ENCODE measurements around the gene EHD4.
A peak's percentile ranks its signal among the peaks of the same experiment; 100 is the strongest.

The EHD4 gene

GRCh38 chr15:41979493-41980266, 7.3 kb upstream of the EHD4 start:
- DNase-seq, result no peak

- DNase-seq, result no peak
Observed at GRCh38 chr15:41978534-41978933, 6.2 kb upstream of the EHD4 start.

DNA sequence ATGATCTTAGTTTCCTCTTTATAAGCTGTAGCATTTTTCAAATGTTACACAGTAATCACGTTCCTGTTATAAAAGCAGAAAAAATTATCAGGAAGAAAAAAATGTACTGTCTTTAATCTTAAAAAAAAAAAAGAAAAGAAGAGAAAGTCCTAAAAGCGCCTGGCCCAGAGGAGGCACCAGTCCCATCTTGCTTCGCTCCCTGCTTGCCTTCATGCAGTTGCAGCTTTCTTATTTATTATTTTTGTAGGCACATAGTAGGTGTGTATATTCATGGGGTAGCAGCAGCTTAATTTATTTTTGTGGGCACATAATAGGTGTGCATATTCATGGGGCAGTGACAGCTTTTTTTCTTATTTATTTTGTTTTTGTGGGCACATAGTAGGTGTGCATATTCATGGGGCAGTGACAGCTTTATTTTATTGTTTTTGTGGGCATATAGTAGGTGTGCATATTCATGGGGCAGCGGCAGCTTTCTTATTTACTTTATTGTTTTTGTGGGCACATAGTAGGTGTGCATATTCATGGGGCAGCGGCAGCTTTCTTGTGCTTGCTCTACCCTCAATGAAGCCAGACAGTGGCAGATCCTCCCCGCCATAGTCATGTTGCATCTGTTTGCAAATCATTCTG, 5.5 kb upstream of the EHD4 start:
- DNase-seq, result no peak

GRCh38 chr15:41975669-41976068, 3.3 kb upstream of the EHD4 start:
- DNase-seq, result no peak

DNA sequence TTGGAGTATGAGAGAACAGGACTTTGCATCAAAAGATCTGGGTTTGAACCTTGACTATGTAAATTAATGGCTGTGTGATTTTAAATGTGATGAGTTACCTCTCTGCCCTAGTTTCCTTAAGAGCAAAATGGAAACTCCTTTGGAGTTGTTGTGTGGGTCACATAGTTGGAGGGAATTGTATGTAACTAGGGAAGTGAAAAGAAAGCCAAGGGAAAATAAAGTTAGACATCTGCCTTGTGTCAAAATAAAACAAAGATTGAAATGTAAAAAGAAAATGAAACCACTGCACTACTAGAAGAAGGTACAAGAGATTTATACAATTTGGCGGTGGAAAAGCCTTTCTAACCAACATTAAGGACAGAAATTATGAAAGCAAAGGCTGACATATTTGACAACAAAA, 1.7 kb upstream of the EHD4 start:
- no peak for DNase-seq

- DNase-seq, result no peak
Observed at GRCh38 chr15:41971895-41972252, 483 bp downstream of the EHD4 start.

- DNase-seq, result peak; percentile 23
Observed at GRCh38 chr15:41971089-41971894, 1.1 kb downstream of the EHD4 start.

DNA sequence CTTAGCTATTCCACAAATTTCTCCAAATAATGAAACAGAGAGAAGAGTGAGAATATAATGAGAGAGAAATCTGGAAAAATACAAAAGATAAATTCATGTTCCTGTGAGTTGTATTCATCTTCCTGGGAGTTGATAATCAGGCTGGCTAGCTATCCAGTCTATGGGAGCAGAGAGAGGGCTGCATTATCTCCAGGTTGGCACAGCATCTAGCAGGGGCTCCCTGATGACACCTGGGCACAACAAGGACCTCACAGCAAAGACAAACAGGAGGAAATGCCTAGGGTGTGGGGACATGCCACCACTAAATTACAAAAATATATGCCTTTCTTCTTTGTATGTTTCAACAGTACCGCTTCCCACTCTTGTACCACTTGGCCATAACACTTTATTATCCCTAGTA, 1.9 kb downstream of the EHD4 start:
- DNase-seq, result no peak

DNA sequence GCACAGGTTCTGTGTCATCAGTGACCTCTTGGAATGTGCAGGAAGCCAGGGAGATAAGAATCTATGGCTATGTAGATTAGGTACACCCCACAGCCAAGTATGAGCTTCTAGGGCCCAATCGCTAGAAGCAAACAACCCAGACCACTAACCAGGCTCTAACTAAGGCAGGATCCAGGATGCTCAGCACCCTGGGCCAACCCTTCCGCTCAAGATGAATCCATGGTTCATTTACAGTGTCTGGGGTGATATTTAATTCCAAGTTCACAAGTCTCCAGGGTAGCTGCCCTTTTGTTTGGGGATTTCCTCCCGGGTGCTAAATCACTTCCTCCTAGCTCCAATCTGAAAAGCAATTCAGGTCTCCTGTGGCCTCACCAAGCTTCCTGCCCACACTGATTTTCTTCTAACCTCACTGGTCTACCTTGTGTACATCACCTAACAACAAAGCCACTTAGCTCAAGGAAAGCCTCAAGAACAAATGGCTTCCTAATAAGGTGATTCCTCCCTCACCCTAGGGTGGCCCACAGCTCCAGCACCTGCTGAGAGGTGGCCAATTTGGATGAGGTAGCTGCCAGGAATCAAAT, 2.4 kb downstream of the EHD4 start:
- DNase-seq, result no peak

DNA sequence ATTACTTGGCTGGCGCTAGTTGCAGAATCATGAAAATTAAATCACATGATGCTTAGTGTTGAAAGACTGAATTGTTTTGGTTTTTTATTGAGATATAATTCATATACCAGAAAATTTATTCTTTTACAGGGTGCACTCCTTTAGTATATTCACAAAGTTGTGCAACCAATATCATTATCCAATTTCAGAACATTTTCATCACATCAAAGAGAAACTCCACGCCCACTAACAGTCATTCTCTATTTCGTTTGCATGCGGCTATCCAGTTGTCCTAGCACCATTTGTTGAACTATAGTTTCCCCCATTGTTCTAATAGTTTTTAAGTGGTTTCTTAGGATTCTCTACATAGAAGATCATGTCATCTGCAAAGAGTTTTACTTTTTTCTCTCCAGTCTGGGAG, 3.7 kb downstream of the EHD4 start:
- no peak for DNase-seq

GRCh38 chr15:41967506-41968206, 4.7 kb downstream of the EHD4 start:
- DNase-seq, result no peak

GRCh38 chr15:41966920-41967465, 5.4 kb downstream of the EHD4 start:
- no peak for DNase-seq

- no peak for DNase-seq
Observed at GRCh38 chr15:41966414-41966812, 5.9 kb downstream of the EHD4 start.

- DNase-seq, result no peak
Observed at GRCh38 chr15:41965441-41966413, 6.6 kb downstream of the EHD4 start.

DNA sequence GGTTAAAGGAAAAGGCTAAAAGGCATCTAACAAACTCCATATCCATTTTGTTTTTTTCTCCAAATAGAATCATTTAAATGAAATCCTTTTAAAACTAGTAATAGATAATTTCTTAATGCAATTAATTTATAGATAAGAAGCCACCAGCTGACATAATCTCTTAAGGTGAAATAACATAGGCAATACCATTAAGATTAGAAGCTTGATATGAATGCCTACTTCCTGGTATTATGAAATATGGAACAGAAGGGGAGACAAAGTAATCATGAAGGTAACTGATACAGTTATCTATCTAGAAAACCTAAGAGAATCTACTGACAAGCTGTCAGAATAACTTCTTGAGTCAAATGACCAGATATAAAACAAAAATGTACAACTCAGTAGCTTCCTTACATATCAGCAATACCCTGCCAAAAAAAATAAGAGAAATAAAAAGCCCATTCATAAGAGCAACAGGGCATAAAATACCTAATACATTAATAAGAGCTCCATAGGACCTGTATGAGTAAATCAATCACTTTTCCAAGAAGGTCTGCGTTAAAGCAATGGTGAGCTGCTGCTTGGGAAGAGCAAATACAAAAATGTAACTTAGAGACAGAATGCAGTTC, 10.7 kb downstream of the EHD4 start:
- no peak for DNase-seq

- DNase-seq, result no peak
Observed at GRCh38 chr15:41961001-41961518, 11.3 kb downstream of the EHD4 start.

DNA sequence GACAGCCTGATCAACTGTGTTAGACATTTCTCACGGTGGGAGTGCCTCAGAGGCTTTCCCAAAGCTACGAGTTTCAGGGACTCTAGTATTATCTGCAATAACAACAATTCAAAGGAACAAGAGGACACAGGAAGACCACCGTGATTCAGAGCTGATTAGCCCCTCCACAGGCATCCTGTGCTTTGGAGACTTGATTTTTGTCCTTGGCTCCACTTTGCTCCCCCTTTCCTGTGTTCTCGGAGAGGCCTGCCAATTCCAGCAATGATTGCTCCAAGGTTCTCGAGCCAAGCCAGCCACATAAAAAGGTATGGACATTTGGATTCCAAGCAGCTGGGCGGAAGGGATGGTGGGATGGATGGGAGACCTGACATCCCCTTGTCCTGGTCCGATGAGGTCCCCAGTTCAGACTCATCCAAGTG, 14.3 kb downstream of the EHD4 start:
- no peak for DNase-seq

- no peak for DNase-seq
Observed at GRCh38 chr15:41957021-41957897, 15.1 kb downstream of the EHD4 start.

DNA sequence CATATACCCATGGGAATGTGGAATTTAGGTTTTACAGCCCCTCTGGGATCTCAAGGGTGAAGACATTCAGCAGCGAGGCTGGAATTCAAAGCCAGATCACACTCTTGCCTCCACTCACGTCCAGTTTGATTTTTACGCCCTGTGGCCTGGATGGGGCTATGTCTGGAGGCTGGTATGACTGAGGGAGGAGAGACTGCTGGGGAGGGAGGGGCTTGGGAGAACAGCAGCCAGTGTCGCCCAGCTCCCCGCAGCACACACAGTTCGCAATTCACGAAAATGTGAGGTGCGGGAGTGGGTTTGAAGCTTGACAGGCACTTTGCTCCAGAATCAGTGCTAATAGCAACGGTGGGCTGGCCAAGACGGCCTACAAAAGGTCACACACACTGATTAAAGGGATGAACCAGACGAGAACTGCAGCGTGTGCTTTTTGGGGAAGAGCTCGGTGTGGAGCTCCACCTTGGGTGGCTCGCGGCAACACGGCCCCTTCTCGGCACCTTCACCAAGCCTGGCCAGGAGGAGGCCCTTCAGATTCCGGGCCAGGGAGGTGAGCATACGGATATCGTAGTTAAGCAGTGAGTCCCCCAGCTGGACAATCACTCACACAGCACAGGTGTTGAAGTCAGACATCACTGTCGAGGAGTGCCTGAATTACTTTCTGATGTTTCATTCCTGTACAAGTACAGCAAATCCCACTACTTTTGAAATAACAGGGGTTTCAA, 16.4 kb downstream of the EHD4 start:
- DNase-seq, result no peak
